Measurements from ENCODE around the gene PACRG. TPM values are rescaled to one million over a fixed set of nuclear protein-coding genes. Genes with fewer than 3 reads are reported as not detected.

Gene PACRG
- polyA plus RNA-seq, 1 donor from 2014 or later, result 16.6 TPM

- no peaks in the 10 kb centered on the region for H3K36me3 ChIP-seq (ENCODE audit: insufficient read depth, low read length)
- H3K27ac ChIP-seq (ENCODE audit: low read length), result no peak overlapping the region
- H2AFZ ChIP-seq (ENCODE audit: low read depth, low read length), result no peak overlapping the region
- H3K9me3 ChIP-seq (ENCODE audit: low read length), result no peaks in the 10 kb centered on the region
- TF ChIP-seq EP300 (conservative IDR thresholded peaks at IDR 0.05; ENCODE audit: poor library complexity, severe bottlenecking), result no peak
- no peak for TF ChIP-seq MXI1 (conservative IDR thresholded peaks at IDR 0.05; ENCODE audit: poor library complexity, severe bottlenecking)
- TF ChIP-seq CTCF (IDR thresholded peaks at IDR 0.05; ENCODE audit: poor library complexity, severe bottlenecking), result no peak
- TF ChIP-seq SMC3 (conservative IDR thresholded peaks at IDR 0.05; ENCODE audit: poor library complexity), result no peak
- no peak for TF ChIP-seq POLR2AphosphoS5 (IDR thresholded peaks at IDR 0.05)
- TF ChIP-seq RAD21 (conservative IDR thresholded peaks at IDR 0.05), result no peak
- no peak for TF ChIP-seq TAF1 (IDR thresholded peaks at IDR 0.05; ENCODE audit: low read depth)
- H3K4me2 ChIP-seq (ENCODE audit: low read length), result no peak overlapping the region
- H3K9me2 ChIP-seq (ENCODE audit: insufficient read depth, low read length), result no peaks in the 10 kb centered on the region
- H4K20me1 ChIP-seq (ENCODE audit: insufficient read depth), result no peaks in the 10 kb centered on the region
- no peaks in the 10 kb centered on the region for H3K27me3 ChIP-seq (ENCODE audit: insufficient read depth, low read depth, low read length)
- H3F3A ChIP-seq (ENCODE audit: insufficient read depth, low read length, poor library complexity, severe bottlenecking), result no peaks in the 10 kb centered on the region
- no peak overlapping the region for H3K9ac ChIP-seq (ENCODE audit: low read length)
- no peak overlapping the region for H3K4me3 ChIP-seq (ENCODE audit: low read length)
- H3K79me2 ChIP-seq (replicated peaks; ENCODE audit: insufficient read depth, low read length), result no peaks in the 10 kb centered on the region
Measured at GRCh38 chr6:163231356-163232014, 503.7 kb downstream of the PACRG start.

GRCh38 chr6:163232015-163232523 lies 504.3 kb downstream of the PACRG start:
- no peaks in the 10 kb centered on the region for H3K9me3 ChIP-seq (ENCODE audit: low read length)
- H3K27ac ChIP-seq (ENCODE audit: low read length), result no peak overlapping the region
- H3F3A ChIP-seq (ENCODE audit: insufficient read depth, low read length, poor library complexity, severe bottlenecking), result no peaks in the 10 kb centered on the region
- H3K27me3 ChIP-seq (ENCODE audit: insufficient read depth, low read depth, low read length), result no peaks in the 10 kb centered on the region
- H3K4me3 ChIP-seq (ENCODE audit: low read length), result no peak overlapping the region
- no peak overlapping the region for H2AFZ ChIP-seq (ENCODE audit: low read depth, low read length)
- H3K4me2 ChIP-seq (ENCODE audit: low read length), result no peak overlapping the region
- H4K20me1 ChIP-seq (ENCODE audit: insufficient read depth), result no peaks in the 10 kb centered on the region
- no peaks in the 10 kb centered on the region for H3K36me3 ChIP-seq (ENCODE audit: insufficient read depth, low read length)
- H3K9ac ChIP-seq (ENCODE audit: low read length), result no peak overlapping the region
- no peak for TF ChIP-seq TAF1 (IDR thresholded peaks at IDR 0.05; ENCODE audit: low read depth)
- no peaks in the 10 kb centered on the region for H3K9me2 ChIP-seq (ENCODE audit: insufficient read depth, low read length)
- no peaks in the 10 kb centered on the region for H3K79me2 ChIP-seq (replicated peaks; ENCODE audit: insufficient read depth, low read length)

- H3K4me3 ChIP-seq (ENCODE audit: low read length), result no peak overlapping the region
- H2AFZ ChIP-seq (ENCODE audit: low read depth, low read length), result no peak overlapping the region
- no peak for TF ChIP-seq RAD21 (conservative IDR thresholded peaks at IDR 0.05)
- TF ChIP-seq EZH2 (IDR thresholded peaks at IDR 0.05; ENCODE audit: borderline replicate concordance, insufficient read depth, low read length, poor library complexity, severe bottlenecking), result no peak
- TF ChIP-seq POLR2AphosphoS5 (IDR thresholded peaks at IDR 0.05), result no peak
- TF ChIP-seq TAF1 (IDR thresholded peaks at IDR 0.05; ENCODE audit: low read depth), result no peak
- no peak for TF ChIP-seq CTCF (IDR thresholded peaks at IDR 0.05; ENCODE audit: poor library complexity, severe bottlenecking)
- no peak for TF ChIP-seq SMC3 (conservative IDR thresholded peaks at IDR 0.05; ENCODE audit: poor library complexity)
- no peak for TF ChIP-seq EP300 (conservative IDR thresholded peaks at IDR 0.05; ENCODE audit: poor library complexity, severe bottlenecking)
- no peak for TF ChIP-seq MXI1 (conservative IDR thresholded peaks at IDR 0.05; ENCODE audit: poor library complexity, severe bottlenecking)
- no peaks in the 10 kb centered on the region for H3K36me3 ChIP-seq (ENCODE audit: insufficient read depth, low read length)
- H3K27ac ChIP-seq (ENCODE audit: low read length), result no peak overlapping the region
- no peaks in the 10 kb centered on the region for H3F3A ChIP-seq (ENCODE audit: insufficient read depth, low read length, poor library complexity, severe bottlenecking)
- no peaks in the 10 kb centered on the region for H3K27me3 ChIP-seq (ENCODE audit: insufficient read depth, low read depth, low read length)
- no peaks in the 10 kb centered on the region for H4K20me1 ChIP-seq (ENCODE audit: insufficient read depth)
- no peaks in the 10 kb centered on the region for H3K9me3 ChIP-seq (ENCODE audit: low read length)
- no peaks in the 10 kb centered on the region for H3K79me2 ChIP-seq (replicated peaks; ENCODE audit: insufficient read depth, low read length)
- H3K9ac ChIP-seq (ENCODE audit: low read length), result no peak overlapping the region
- no peak overlapping the region for H3K4me2 ChIP-seq (ENCODE audit: low read length)
- no peaks in the 10 kb centered on the region for H3K9me2 ChIP-seq (ENCODE audit: insufficient read depth, low read length)
Measured at GRCh38 chr6:163232649-163233048, 504.9 kb downstream of the PACRG start.

Data from neural cell (in vitro differentiated cells).